HG03045 (cell line): ENCODE data around the gene FRMD4A.

Experiments used
- ATAC-seq: cut with Tn5 transposase; IDR thresholded peaks from one replicate; pipeline ENCODE4 v1.9.1; 2021; ENCODE audit warnings: mild to moderate bottlenecking, moderate library complexity; ENCODE audit not compliant: unreplicated experiment

The FRMD4A gene

GRCh38 chr10:13893926-13894325 lies 436.8 kb downstream of the FRMD4A start:
- no peak for ATAC-seq

- no peak for ATAC-seq
Observed at GRCh38 chr10:13892871-13893270, 437.9 kb downstream of the FRMD4A start.

GRCh38 chr10:13892001-13892491 lies 438.7 kb downstream of the FRMD4A start:
- ATAC-seq = no peak

- no peak for ATAC-seq
Observed at GRCh38 chr10:13891128-13892000, 439.4 kb downstream of the FRMD4A start.

DNA sequence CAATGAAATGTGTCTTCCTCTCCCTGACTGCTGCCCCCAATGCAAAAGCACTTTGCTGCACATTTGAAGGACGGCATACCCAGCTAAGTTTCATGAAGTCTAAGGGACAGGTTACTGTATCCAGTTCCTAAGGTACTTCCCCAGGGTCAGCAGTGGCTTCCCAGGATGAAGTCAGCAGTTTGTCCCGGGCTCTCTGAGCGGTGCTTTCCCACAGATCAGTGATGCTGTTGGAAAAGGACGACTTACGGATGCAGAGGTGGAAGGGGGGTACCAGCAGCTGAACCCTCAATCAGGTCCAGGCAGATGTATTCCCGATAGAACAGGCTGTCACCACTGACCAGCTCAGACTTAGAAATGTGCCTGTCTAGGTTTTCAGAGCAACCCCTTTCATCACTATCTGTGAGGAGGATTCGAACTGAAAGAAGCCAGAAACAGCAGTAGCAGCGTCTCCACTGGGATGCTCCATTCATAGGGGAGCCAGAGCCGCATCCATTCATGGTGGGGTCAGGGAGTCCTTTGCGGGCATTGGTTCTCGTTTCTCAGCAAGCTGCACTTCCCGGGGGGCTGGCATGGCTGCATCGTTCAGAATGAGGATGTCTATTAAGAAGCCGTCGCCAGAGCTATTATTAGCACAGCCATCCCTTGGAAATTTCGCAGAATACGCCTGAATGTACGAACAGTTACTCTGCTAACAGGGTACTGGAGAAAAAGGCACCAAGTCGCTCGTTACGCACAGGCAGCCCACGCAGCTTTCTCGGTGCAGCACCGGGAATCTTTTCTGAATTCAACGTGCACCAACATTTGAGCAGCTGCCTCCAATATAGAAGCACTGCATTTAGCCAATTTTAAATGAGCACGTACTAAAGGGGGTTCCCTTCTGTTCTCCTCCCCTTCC lies 440.2 kb downstream of the FRMD4A start:
- ATAC-seq = no peak

DNA sequence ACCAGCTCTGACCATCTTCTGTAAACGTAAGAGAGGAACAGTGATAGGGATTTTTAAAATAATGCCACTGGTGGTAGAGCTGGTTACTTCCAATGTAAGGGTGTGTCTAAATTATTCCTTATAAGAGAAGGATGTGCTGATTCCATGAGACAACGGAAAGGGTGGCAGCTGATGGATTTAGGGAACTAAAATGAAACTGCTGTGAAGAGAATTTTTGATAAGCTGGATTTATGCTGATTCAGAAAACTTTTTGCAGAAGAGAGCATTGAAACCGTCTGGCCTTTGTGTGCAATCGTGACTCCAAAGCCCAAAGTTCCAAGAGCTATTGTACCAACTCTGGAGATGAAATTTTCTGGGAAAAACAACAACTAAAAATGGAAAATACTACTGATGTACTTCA lies 443.0 kb downstream of the FRMD4A start:
- ATAC-seq = no peak

DNA sequence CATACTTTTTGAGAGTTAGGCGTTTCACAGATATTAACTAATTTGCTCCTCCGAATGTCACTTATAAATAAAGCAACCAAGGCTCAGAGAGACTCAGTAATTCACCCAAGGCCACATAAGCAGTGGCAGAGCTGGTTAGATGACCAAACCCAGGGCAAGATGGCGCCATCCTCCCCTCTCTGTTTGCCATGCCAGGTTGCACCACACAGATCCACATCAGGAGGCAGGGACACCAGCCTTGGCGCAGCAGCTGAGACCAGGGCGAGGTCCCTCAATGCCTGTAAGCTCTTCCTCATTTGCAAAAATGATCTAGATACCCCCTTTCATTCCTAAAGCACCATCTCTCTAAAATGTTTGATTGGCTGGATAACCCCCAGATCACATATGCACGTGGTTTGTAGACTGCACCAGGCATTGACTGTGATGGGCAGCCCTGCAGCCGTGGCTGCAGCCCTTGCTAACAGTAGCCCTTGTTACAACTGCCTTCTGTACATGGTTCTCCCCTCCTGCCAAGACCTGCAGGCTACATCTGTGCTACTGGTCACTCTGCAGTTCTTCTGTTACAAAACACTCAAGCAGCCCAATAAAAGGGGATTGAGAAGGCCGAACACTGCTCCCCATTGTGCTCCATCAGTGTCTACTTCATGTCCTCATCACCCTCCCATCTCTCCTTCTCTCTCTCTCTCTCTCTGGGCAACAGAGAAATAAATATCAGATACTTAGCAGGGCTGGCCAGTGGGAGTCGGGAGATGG lies 445.3 kb downstream of the FRMD4A start:
- no peak for ATAC-seq

- no peak for ATAC-seq
Observed at GRCh38 chr10:13883636-13884444, 446.9 kb downstream of the FRMD4A start.

DNA sequence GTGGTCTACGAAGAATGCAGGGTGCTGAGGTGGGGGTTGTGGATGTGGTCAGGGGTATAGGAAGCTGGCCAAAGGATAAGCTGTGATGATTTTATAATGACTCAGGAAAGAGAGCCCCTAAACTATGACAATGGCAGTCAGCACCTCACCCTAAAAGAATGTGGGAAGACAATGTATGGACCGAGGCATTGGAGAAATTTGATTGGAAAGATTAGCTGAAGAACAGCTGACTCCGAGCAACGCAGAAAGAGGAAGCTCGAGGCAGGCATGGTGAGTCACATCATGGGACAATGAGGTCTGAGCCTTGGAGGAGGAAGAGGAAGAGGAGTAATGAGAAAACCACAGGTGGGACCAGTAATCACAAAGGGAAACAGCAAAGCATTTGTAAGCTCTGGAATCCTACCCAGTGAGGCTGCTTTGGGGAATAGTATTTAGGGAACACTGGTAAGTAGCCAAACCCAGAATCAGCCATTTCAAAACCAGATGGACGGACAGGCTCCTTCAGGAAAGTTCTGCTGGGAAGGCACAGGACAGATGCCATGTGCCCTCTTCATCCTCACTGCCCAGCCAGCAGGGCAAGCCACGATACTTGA lies 448.5 kb downstream of the FRMD4A start:
- no peak for ATAC-seq

DNA sequence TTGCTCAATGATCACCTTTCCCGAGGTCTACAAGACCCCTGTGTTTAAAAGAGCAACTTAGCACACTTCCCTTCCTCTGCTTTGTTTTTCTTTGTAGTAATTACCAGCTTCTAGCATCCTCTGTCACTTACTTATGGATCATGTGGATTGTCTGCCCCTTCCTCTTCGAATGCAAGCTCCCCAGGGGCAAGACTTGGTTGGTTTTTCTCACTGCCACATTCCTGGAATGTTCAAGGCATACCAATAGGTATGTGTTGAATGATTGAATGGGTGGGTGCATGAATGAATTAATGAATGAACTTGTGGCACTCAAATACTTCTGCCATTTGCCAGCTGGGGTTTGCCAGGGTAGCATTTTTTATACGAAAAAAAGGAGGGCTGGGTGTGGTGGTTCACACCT lies 450.0 kb downstream of the FRMD4A start:
- no peak for ATAC-seq

DNA sequence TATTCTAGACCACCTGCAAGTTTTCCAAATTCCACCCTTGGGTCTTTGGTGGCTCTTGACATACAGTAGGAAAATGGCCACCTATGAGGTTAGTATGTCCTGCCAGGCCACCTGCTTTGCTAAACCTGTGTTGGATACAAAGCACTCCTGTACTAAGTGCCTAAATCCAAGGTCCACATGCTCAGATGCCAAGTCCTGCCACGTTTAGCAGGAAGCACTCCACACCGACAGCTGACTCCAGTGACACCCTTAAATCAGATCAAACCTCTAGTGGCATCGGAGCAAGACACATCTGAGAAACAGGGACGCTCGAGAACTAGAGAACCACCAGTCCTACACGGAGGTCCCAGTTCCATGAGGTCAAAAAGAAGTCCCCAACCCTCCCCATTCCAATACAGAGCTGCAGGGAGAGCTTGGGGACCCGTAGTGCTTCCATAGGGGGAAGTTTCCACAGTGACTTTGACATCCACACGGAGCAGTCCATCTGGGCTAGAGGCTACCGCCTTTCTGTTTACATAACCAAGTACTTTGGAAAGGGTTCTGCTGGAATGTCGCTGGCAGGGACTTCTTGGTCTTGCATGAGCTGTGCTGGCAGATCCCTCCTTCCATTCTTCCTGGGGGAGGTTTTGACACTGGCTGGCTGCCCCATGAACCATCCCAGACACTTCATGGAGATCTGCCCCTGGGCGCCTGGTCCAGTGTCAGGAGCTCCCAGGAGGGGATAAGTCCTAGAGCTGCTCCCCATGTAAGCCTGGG lies 453.4 kb downstream of the FRMD4A start:
- no peak for ATAC-seq

GRCh38 chr10:13873196-13873595 lies 457.5 kb downstream of the FRMD4A start:
- no peak for ATAC-seq

GRCh38 chr10:13872411-13872810 lies 458.3 kb downstream of the FRMD4A start:
- no peak for ATAC-seq

- ATAC-seq = no peak
Observed at GRCh38 chr10:13871776-13872175, 458.9 kb downstream of the FRMD4A start.

- no peak for ATAC-seq
Observed at GRCh38 chr10:13871011-13871410, 459.7 kb downstream of the FRMD4A start.

DNA sequence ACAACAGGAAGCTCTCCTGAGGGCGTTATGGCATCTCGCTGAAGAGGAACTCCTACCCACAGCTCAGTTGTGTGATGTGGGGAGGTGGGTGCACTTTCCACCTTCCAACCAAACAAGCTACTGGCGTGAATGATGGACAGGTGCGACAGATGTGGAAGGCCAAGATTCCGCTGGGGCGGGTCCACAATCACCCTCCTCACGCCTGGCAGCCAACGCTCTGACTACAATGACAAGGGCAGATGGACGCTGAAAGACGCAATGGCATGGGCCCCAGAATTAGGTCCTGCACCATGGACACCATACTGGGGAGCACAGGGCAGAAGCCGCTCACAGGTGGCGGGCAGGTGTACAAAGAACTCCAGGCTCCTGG lies 461.4 kb downstream of the FRMD4A start:
- no peak for ATAC-seq

DNA sequence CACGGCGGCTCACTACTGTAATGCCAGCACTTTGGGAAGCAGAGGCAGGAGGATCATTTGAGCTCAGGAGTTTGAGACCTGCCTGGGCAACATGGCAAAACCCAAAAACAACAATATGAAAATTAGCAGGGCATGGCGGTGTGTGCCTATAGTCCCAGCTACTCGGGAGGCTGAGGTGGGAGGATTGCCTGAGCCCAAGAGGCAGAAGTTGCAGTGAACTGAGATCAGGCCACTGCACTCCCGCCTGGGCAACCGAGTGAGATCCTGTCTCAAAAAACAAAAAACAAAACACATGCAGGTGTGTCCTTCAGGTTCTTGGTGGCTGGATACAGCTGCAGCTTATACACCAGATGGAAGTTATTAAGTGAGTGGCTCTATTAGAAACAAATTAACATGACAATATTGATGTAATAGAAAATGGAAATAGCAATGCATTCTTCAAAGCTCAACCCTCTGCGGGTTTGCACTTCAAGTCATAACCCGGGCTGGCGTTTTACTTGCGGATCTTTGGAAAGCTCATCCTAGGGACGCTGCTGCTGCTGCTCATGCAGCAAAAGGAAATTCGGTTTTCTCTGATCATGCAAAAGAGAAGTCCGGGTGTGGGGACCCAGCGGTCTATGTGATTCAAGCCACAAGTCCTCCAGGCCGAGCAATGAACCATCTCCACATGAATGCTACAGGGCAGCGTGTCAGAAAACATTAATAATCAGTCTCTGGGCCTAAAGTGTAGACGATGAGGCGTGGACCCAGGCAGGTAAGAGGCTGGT lies 462.0 kb downstream of the FRMD4A start:
- ATAC-seq = no peak

DNA sequence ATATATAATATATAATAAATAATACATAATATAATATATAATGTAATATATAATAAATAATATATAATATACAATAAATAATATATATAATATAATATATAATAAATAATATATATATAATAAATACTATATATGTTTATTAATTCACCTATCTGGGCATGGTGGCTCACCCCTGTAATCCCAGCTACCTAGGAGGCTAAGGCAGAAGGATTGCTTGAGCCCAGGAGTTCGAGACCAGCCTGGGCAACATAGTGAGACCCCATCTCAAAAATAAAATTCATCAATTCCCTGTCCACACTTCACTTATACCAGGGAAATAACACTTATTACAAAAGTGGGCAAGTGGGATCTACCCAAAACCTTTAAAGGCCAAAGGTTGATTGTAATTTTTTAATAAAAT lies 462.9 kb downstream of the FRMD4A start:
- no peak for ATAC-seq
